HEK293T (cell line): ENCODE data around the gene TOR4A.
"Not testable (repeated sequence)": the region's sequence is repeated elsewhere in the genome, so short reads cannot be mapped to it uniquely, and the experiment has no call there.

Experiments
- CTCF ChIA-PET: fragments of 350-600 bp; formaldehyde crosslinking; extraction: SDS; loops from one replicate; lab custom pipeline; 2021; ENCODE audit warnings: antibody characterized with exemption, inconsistent platforms; lab: Yijun Ruan, JAX
- POLR2A ChIA-PET: fragments of 350-600 bp; formaldehyde crosslinking; extraction: SDS; loops from one replicate; lab custom pipeline; 2020; ENCODE audit warnings: antibody characterized with exemption, inconsistent platforms; lab: Yijun Ruan, JAX
- DNase-seq: peaks from one replicate; pipeline ENCODE4 v3.0.0; 2012; ENCODE audit warnings: mixed read lengths; ENCODE audit errors: extremely low spot score
- ARNT ChIP-seq: fragments of 450-650 bp; IDR thresholded peaks from 2 replicates; pipeline ENCODE4 v1.6.1; 2017; ENCODE audit warnings: mild to moderate bottlenecking
- BHLHE40 ChIP-seq: fragments of 450-650 bp; IDR thresholded peaks from 2 replicates; pipeline ENCODE4 v1.6.1; 2016; ENCODE audit warnings: mild to moderate bottlenecking, moderate library complexity, borderline replicate concordance
- CTBP1 ChIP-seq: fragments of 450-650 bp; IDR thresholded peaks from 2 replicates; pipeline ENCODE4 v1.6.1; 2016; ENCODE audit warnings: borderline replicate concordance
- ELF4 ChIP-seq: fragments of 450-650 bp; IDR thresholded peaks from 2 replicates; pipeline ENCODE4 v1.6.1; 2017; ENCODE audit warnings: antibody characterized with exemption
- FOXA1 ChIP-seq: fragments of 450-650 bp; IDR thresholded peaks from 2 replicates; pipeline ENCODE4 v1.6.1; 2016; ENCODE audit warnings: mild to moderate bottlenecking
- FOXK2 ChIP-seq: fragments of 450-650 bp; IDR thresholded peaks from 2 replicates; pipeline ENCODE4 v1.6.1; 2016; ENCODE audit warnings: mild to moderate bottlenecking
- FOXM1 ChIP-seq: fragments of 450-650 bp; IDR thresholded peaks from 2 replicates; pipeline ENCODE4 v1.6.1; 2017; ENCODE audit warnings: mild to moderate bottlenecking, borderline replicate concordance
- HDGF ChIP-seq: fragments of 450-650 bp; IDR thresholded peaks from 2 replicates; pipeline ENCODE4 v1.6.1; 2017; ENCODE audit warnings: antibody characterized with exemption, borderline replicate concordance
- L3MBTL2 ChIP-seq: fragments of 450-650 bp; conservative IDR thresholded peaks from 2 replicates; pipeline ENCODE4 v1.6.1; 2016; ENCODE audit warnings: mild to moderate bottlenecking
- LEF1 ChIP-seq: fragments of 450-650 bp; IDR thresholded peaks from 2 replicates; pipeline ENCODE4 v1.6.1; 2017; ENCODE audit warnings: mild to moderate bottlenecking, borderline replicate concordance
- NFRKB ChIP-seq: fragments of 450-650 bp; IDR thresholded peaks from 2 replicates; pipeline ENCODE4 v1.6.1; 2016; ENCODE audit warnings: mild to moderate bottlenecking, moderate library complexity
- SP1 ChIP-seq: fragments of 450-650 bp; IDR thresholded peaks from 2 replicates; pipeline ENCODE4 v1.6.1; 2017
- SUZ12 ChIP-seq: fragments of 450-650 bp; IDR thresholded peaks from 2 replicates; pipeline ENCODE4 v1.6.1; 2016; ENCODE audit warnings: mild to moderate bottlenecking
- TARDBP ChIP-seq: fragments of 450-650 bp; IDR thresholded peaks from 2 replicates; pipeline ENCODE4 v1.6.1; 2016
- ZNF384 ChIP-seq: fragments of 450-650 bp; IDR thresholded peaks from 2 replicates; pipeline ENCODE4 v1.6.1; 2016
- TF ChIP-seq, protein P1 (sequence below): fragments of 450-650 bp; IDR thresholded peaks from 2 replicates; pipeline ENCODE4 v1.6.1; 2016

TOR4A gene

GRCh38 chr9:137237759-137238726 is 39.5 kb upstream of the TOR4A start:
- POLR2A ChIA-PET = interaction anchor here (1.0 to 2.3 kb wide), 6 partner anchors 12 to 108 kb away, joined by 3 to 10 read pairs (median 4); partner anchors contain the start of gene SSNA1

DNA sequence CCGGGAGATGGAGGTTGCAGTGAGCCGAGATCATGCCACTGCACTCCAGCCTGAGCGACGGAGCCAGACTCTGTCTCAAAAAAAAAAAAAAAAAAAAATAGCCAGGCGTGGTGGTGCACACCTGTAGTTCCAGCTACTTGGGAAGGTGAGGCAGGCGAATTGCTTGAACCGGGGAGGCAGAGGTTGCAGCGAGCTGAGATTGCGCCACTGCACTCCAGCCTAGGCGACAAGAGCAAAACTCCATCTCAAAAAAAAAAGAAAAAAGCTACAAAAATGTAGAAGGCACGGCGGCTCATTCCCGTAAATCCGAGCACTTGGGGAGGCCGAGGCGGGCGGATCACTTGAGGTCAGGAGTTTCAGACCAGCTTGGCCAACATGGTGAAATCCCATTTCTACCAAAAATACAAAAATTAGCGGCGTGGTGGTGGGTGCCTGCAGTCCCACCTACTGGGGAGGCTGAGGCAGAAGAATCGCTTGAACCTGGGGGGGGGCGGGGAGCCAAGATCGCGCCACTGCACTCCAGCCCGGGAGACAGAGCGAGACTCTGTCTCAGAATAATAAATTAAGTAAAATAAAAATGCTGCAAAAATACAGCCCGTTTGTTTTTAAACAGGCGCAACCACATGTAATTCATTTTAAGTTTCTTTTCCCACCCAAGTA is 37.9 kb upstream of the TOR4A start:
- CTCF ChIA-PET = interaction anchor here (0.7 to 1.5 kb wide), 4 partner anchors 12 to 169 kb away, joined by 3 to 9 read pairs (median 3); partner anchors contain the start of gene RNF224
- POLR2A ChIA-PET = interaction anchor here (0.7 to 2.2 kb wide), 15 partner anchors 14 to 220 kb away, joined by 3 to 90 read pairs (median 8); partner anchors contain the start of genes MAN1B1, NELFB, NSMF and RNF208
- DNase-seq = not testable (repeated sequence)

More at GRCh38 chr9:137237759-137238726, 39.5 kb upstream of the TOR4A start:
- no peak for TF ChIP-seq SUZ12
- TF ChIP-seq ELF4 = no peak
- no peak for TF ChIP-seq HDGF
- no peak for TF ChIP-seq FOXK2
- no peak for TF ChIP-seq TARDBP
- TF ChIP-seq SP1 = no peak
- TF ChIP-seq FOXA1 = no peak
- TF ChIP-seq LEF1 = no peak
- TF ChIP-seq L3MBTL2 = no peak
- TF ChIP-seq, protein P1, sequence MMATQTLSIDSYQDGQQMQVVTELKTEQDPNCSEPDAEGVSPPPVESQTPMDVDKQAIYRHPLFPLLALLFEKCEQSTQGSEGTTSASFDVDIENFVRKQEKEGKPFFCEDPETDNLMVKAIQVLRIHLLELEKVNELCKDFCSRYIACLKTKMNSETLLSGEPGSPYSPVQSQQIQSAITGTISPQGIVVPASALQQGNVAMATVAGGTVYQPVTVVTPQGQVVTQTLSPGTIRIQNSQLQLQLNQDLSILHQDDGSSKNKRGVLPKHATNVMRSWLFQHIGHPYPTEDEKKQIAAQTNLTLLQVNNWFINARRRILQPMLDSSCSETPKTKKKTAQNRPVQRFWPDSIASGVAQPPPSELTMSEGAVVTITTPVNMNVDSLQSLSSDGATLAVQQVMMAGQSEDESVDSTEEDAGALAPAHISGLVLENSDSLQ = no peak
- no peak for TF ChIP-seq FOXM1
- TF ChIP-seq ZNF384 = no peak
- no peak for TF ChIP-seq NFRKB
- TF ChIP-seq BHLHE40 = no peak
- no peak for TF ChIP-seq CTBP1
- no peak for DNase-seq
- CTCF ChIA-PET = interaction anchor here (1.3 to 1.5 kb wide), 2 partner anchors 15 to 25 kb away, joined by 3 to 9 read pairs; no protein-coding TSS in a partner anchor

- DNase-seq = peak; percentile 45
- POLR2A ChIA-PET = interaction anchor here (0.6 to 2.2 kb wide), 30 partner anchors 13 to 219 kb away, joined by 3 to 90 read pairs (median 5); partner anchors contain the start of genes CYSRT1, LRRC26, MAN1B1 and NELFB
- CTCF ChIA-PET = interaction anchor here (0.7 to 1.2 kb wide), 3 partner anchors 13 to 169 kb away, joined by 3 to 9 read pairs (median 3); partner anchors contain the start of gene RNF224
- TF ChIP-seq L3MBTL2 (peak; percentile 82), SUZ12 (no peak)
Observed at GRCh38 chr9:137240318-137240840, 37.1 kb upstream of the TOR4A start.

DNA sequence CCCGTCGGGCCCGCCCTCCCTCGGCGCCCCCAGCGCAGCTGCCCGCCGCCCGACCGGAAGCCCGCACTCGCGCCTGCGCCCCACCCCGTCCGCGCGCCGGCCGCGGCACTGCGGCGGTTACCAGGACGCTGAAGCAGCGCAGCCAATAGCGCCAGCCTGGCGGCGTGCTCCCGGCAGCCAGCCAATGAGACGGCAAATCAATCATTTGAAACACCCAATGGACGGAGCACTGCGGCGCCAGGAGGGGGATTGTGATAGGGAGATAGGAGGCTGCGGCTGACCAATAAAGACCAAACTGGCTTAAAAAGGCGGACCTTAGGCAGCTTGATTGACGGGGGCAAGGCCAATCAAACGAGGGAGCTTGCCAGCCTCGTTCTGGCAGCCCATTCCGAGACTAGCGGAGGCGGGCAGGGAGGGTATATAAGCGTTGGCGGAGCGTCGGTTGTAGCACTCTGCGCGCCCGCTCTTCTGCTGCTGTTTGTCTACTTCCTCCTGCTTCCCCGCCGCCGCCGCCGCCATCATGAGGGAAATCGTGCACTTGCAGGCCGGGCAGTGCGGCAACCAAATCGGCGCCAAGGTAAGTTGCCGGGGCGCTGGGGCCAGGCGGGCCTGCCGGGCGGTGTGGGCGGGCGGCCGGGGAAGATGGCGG is 36.6 kb upstream of the TOR4A start, which contains the start of gene TUBB4B:
TUBB4B (plus strand) TSS at position 447 of the 649 bp plus-strand sequence; CDS start at position 521, 74 bp downstream.
- POLR2A ChIA-PET = interaction anchor here (0.6 to 2.2 kb wide), 30 partner anchors 12 to 218 kb away, joined by 3 to 90 read pairs (median 5); partner anchors contain the start of genes CYSRT1, LRRC26, MAN1B1 and NELFB
- DNase-seq = peak; percentile 98
- no peak for TF ChIP-seq SUZ12
- no peak for TF ChIP-seq FOXK2
- TF ChIP-seq L3MBTL2 = no peak
- no peak for TF ChIP-seq NFRKB
- TF ChIP-seq TARDBP = no peak
- TF ChIP-seq FOXA1 = no peak
- TF ChIP-seq LEF1 = peak; percentile 70; the same call in 1 of the 2 replicates
- no peak for TF ChIP-seq HDGF
- TF ChIP-seq CTBP1 = peak; percentile 31; the same call in 1 of the 2 replicates
- peak; percentile 68 for TF ChIP-seq ARNT
- TF ChIP-seq FOXM1 = peak; percentile 100
- no peak for TF ChIP-seq SP1
- no peak for TF ChIP-seq ZNF384
- TF ChIP-seq ELF4 = peak; percentile 96
- TF ChIP-seq BHLHE40 = no peak
- TF ChIP-seq, protein P1 = peak; percentile 100
- CTCF ChIA-PET = interaction anchor here (0.6 to 1.2 kb wide), 2 partner anchors 15 to 20 kb away, joined by 3 read pairs; no protein-coding TSS in a partner anchor

GRCh38 chr9:137241490-137242268 is 35.8 kb upstream of the TOR4A start:
- POLR2A ChIA-PET = interaction anchor here (0.7 to 4.4 kb wide), 16 partner anchors 12 to 195 kb away, joined by 3 to 90 read pairs (median 4); partner anchors contain the start of genes ANAPC2, MAN1B1, NELFB and RNF208

More at GRCh38 chr9:137241490-137242268, 35.8 kb upstream of the TOR4A start:
- DNase-seq = peak; percentile 35
- CTCF ChIA-PET = interaction anchor here (0.6 kb wide), 1 partner anchor 19 kb away, joined by 3 read pairs; no protein-coding TSS in a partner anchor
- no peak for TF ChIP-seq NFRKB
- no peak for TF ChIP-seq ARNT
- TF ChIP-seq TARDBP = no peak
- no peak for TF ChIP-seq ZNF384
- TF ChIP-seq FOXA1 = no peak
- TF ChIP-seq FOXK2 = no peak
- TF ChIP-seq, protein P1 = no peak
- TF ChIP-seq FOXM1 = no peak
- TF ChIP-seq SP1 = no peak
- no peak for TF ChIP-seq ELF4
- no peak for TF ChIP-seq LEF1
